Effector memory CD8-positive, alpha-beta T cell (primary cell): Measurements from ENCODE around the gene PCYT2.
"Not testable (repeated sequence)": the region's sequence is repeated elsewhere in the genome, so short reads cannot be mapped to it uniquely, and the experiment has no call there.

Experiments
- ATAC-seq: fragments of 150-1000 bp; cut with Tn5 transposase; replicated peaks from 2 replicates; pipeline ENCODE4 v1.10.0; 2021; ENCODE audit warnings: mild to moderate bottlenecking, moderate library complexity
- DNase-seq, 3 experiments: peaks; one replicate each; pipeline ENCODE4 v3.0.0; 2021
- H3K27ac Mint-ChIP-seq, 2 donors: one replicate each; pipeline ENCODE4 v1.8.0; 2022; ENCODE audit warnings: mild to moderate bottlenecking in 2 of 2, mixed read lengths in 2 of 2, moderate library complexity in 2 of 2
- H3K27me3 Mint-ChIP-seq, 2 donors: one replicate each; pipeline ENCODE4 v1.8.0; 2022; ENCODE audit warnings: mixed read lengths in 2 of 2
- H3K36me3 Mint-ChIP-seq: one replicate; pipeline ENCODE4 v1.8.0; 2022; ENCODE audit warnings: mild to moderate bottlenecking, moderate library complexity, mixed read lengths; ENCODE audit not compliant: insufficient read depth
- H3K4me1 Mint-ChIP-seq, 2 donors: one replicate each; pipeline ENCODE4 v1.8.0; 2022; ENCODE audit warnings: low read depth in 2 of 2, mixed read lengths in 2 of 2
- H3K4me3 Mint-ChIP-seq, 2 donors: one replicate each; pipeline ENCODE4 v1.8.0; 2022; ENCODE audit warnings: mild to moderate bottlenecking in 2 of 2, mixed read lengths in 2 of 2, moderate library complexity in 2 of 2
- H3K9me3 Mint-ChIP-seq, 2 donors: one replicate each; pipeline ENCODE4 v1.8.0; 2022; ENCODE audit warnings: mixed read lengths in 2 of 2
- total RNA-seq, 9 experiments: gene quantifications; one replicate each; lab custom pipeline; 2026; lab: John Stamatoyannopoulos, UW

The PCYT2 gene
- 28.9 to 68.1 (median 37.1) reads per million in 9 experiments for total RNA-seq

DNA sequence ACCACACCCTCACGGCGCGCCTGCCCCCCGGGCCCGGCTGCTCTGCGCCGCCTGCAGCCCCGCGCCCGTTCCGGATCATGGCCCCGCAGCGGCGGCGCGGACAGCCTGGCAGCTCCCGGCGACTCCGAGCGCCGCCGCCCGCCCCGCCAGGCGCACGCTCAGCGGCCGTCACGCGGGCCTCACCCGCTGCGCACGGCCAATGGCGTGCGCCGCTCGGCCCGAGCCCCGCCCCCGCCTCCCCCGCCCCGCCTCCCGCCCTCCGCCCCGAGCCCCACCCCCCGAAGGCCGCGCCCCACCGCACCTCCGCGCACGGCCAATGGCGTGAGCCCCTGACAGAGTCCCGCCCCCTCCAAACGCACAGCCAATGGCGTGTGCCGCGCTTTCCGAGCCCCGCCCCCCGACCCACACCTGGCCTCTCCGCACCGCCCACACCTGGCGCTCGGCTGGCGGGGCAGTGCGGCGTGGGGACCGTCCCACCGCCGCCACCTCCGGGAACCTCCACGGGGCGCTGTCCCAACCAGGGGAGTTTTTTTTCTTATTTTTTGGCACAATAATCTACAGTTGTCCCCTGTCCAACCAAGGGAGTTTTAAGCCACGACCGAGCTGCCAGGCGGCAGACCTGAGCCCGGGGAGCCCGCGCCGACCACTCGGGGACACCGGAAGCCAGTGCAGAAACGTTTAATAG is at the start of gene PCYT2:
Gene PCYT2, minus strand, starts transcription at position 123 of the 685 bp plus-strand sequence. Its CDS starts 44 bp downstream, at position 79.
- H3K27ac Mint-ChIP-seq: peak within 1 kb of the TSS in 1 of 2 donors; percentile 84
- DNase-seq (peak; percentile 81 to 90 (median 87)), ATAC-seq (peak; percentile 91)
- no peaks in the 10 kb centered on the region for H3K27me3 Mint-ChIP-seq
- peaks cover 43% of the 10 kb centered on the region for H3K36me3 Mint-ChIP-seq
- peaks cover 11 to 15% of the 10 kb centered on the region in 2 donors for H3K4me1 Mint-ChIP-seq
- peak within 1 kb of the TSS; percentile 75 to 77 for H3K4me3 Mint-ChIP-seq
- no peaks in the 10 kb centered on the region for H3K9me3 Mint-ChIP-seq

DNA sequence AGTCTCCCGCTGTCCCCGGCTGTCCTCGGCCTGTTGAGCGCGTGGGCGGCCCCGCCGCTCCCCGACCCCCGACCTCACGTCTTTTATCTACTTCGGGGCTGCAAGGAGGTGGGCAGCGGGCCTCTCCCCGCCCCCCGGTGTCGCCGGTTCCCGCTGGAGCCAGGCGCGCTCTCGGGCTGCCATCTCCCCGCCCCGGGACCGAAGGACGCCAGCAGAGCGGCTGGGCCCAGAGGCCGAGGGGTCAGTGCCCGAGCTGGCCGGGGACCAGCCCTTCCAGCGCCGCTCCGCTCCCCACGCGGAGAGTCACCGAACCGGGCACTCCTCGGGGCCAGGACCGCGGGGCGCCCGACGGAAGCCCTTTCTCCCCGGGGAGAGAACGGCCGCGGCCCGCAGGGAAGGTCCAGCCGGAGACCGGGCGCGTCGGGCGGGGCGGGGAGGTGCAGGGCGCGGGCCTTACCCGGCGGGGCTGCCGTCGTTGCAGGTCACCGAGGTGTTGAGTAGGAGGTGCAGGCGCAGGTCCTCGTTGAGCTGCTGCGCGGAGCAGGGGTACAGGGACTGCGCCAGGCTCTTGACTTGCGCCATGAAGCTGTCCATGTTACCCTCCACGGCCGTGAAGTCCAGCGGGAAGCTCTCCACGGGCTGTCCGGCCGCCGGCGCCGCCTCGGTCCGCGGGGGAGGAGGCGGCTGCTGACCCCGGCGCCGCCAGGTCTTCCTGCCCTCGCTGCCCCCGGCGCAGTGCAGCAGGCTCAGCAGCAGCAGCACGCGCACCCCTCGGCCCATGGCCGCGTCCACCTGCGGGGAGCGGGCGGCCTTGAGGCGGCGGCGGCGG is 49.1 kb upstream of the PCYT2 start:
- Mint-ChIP-seq H3K4me3 (peak overlapping the region in 1 of 2 donors; percentile 33), H3K27me3 (peaks cover 27 to 59% of the 10 kb centered on the region in 2 donors), H3K4me1 (peaks cover 0 to 7% of the 10 kb centered on the region in 2 donors), H3K36me3 (no peaks in the 10 kb centered on the region), H3K27ac (no peak overlapping the region), H3K9me3 (no peaks in the 10 kb centered on the region)
- ATAC-seq: no peak
- no peak for DNase-seq

DNA sequence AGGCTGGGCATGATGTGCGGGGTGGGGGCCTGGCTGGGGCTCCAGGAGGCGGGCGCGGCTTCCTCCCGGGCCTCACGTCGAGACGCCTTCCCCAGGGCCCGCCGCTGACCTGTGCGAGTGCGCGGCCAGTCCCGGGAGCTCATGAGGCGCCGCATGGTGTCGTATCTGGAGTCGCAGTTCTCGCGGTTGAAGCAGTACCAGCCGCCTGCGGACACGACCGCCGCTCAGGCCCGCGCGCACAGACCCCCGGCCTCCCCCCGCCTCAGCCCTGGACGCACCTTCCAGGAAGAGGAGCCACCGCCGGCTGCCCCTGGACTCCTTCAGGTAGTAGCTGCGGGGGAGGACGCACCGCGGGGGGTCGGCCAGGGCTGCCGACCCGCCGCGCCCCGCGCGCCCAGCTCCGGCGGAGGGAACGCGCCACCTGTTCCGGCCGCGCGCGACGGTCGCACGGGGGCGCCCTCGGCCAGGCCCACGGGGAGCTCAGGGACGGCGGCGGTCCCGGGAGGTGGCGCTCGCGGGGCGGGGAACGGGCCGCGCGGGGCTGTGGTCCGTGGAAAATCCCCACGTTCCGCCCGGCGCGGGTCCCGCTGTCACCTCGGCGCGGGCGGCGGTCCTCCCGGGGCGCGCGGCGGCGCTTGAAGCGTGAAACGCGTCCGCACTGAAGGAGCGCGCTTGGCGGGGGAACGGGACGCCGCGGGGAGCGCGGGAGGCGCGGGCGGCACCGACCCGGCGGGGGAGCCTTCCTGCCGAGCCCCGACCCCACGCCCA is 48.3 kb upstream of the PCYT2 start:
- peak; percentile 93 for ATAC-seq
- peak; percentile 80 to 86 (median 80) for DNase-seq

DNA sequence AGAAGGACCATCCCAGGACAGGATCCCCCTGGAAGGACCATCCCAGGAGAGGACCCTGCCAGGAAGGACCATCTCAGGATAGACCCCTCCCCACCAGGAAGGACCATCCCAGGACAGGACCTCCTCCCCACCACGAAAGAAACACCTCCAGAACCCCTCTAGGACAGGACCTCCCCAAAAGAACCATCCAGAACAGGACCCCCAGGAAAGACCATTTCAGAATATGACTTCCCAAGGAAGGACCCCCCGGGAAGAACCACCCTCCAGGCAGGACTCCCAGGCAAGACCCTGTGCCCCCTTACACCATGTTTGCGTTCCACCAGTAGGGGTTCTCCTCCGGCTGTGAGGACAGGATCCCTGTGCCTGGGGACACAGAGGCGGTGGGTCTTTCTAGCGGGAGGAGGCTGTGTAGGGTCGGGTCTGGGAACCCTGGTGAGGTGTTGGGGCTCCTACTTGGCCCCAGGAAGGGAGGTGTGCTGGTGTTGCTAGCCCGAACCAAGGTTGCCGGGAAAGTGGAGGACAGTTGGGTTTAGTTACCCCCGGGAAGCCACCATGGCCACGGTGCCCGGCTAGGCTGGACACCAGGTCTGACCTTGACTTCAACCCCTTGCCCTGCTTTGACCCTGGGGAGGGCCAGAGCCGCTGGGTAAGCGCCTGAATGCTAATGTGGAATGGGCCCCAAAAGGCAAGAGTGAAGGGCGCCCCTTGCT is 47.6 kb upstream of the PCYT2 start:
- no peak for ATAC-seq
- no peak for DNase-seq
- H3K4me1 Mint-ChIP-seq: peaks cover 0 to 2% of the 10 kb centered on the region in 2 donors
- no peaks in the 10 kb centered on the region for H3K36me3 Mint-ChIP-seq
- H3K27me3 Mint-ChIP-seq: peaks cover 19 to 44% of the 10 kb centered on the region in 2 donors
- peak overlapping the region; percentile 63 to 68 for H3K4me3 Mint-ChIP-seq
- H3K9me3 Mint-ChIP-seq: no peaks in the 10 kb centered on the region
- no peak overlapping the region for H3K27ac Mint-ChIP-seq

More for the DNA sequence above, 48.3 kb upstream of the PCYT2 start:
- Mint-ChIP-seq H3K27me3 (peaks cover 26 to 52% of the 10 kb centered on the region in 2 donors), H3K4me1 (peaks cover 0 to 7% of the 10 kb centered on the region in 2 donors), H3K36me3 (no peaks in the 10 kb centered on the region), H3K4me3 (peak overlapping the region; percentile 63 to 68), H3K27ac (no peak overlapping the region), H3K9me3 (no peaks in the 10 kb centered on the region)

DNA sequence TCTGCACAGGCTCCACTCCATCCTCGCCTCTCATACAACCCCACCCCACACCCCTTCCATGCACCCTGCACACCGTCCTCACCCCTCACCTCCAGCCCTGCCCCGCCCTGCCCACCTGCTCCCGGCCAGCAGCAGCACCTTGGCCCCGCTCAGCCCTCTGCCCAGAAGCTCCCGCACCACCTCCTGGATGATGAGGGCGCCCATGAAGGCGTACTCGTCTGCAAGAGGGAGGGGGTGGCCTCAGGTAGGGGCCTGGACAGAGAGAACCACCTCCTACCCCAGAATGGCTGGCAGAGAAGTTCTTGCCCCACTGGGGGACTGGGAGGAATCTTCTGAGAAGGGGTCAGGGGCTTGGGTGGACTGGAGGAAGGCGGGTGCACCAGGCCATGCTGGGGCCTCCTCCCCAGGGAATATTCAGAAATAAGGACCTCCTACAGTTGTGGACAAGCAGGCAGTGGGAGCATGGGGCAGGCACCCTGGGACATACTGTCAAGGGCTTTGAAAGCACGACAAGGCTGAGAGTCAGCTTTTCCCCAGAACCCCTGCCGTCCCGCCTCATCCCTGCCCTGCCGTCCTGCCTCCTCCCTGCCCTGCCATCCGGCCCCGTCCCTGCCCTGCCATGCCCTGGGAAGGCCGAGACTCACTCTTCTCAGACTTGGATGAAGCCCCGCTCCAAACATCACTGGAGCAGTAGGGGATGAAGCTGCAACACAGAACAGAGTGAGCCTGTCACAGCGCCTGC is 46.7 kb upstream of the PCYT2 start:
- no peaks in the 10 kb centered on the region for H3K4me1 Mint-ChIP-seq
- H3K36me3 Mint-ChIP-seq: no peaks in the 10 kb centered on the region
- no peak overlapping the region for H3K27ac Mint-ChIP-seq
- H3K27me3 Mint-ChIP-seq: peaks cover 18 to 35% of the 10 kb centered on the region in 2 donors
- ATAC-seq (no peak), DNase-seq (no peak)
- H3K9me3 Mint-ChIP-seq: no peaks in the 10 kb centered on the region
- H3K4me3 Mint-ChIP-seq: peak overlapping the region; percentile 63 to 68

DNA sequence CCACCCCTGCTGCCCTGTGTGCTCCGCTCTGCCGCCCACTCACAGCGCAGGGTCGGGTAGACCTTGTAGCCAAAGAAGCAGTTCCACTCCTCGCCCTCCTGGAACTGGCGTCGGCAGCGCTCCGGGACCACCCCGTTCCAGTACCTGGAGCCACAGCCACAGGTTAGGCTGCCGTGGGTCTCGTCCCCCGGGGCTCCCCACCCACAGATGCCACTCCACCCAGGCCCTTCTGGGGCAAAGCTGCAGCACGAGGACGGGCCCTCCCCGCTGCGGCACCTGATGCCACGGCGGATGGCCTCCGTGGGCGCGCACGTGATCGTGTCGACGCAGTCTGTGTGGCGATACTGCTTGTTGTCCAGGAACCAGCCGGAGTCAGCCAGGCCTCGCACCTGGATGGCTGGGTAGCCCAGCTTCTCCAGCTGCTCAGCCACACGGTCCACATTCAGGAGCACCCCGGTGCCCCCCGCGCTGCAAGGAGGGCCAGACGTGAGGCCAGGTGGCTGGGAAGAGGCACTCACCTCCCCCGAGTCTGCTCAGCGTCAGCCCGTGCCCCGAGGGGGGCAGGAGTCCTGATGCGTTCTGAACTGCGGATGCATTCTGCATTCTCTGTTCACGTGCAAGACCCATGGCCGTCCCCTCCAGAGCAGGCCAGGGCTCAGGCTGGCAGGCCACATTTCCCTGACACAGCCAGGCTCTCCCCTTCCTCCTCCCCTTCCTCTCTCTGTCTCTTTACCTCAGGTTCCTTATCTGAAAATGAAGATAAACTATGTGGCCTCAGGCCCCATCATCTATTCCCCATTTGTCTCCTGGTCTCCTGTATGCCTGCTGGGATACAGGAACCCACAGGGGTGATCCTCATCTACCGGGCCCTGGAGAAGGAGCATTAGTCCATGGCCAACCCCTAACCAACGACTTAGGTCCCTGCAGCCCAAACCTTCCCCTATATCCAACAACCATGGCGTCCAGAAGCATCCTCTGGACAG is 45.7 kb upstream of the PCYT2 start:
- DNase-seq (no peak), ATAC-seq (no peak)
- H3K36me3 Mint-ChIP-seq: no peaks in the 10 kb centered on the region
- no peaks in the 10 kb centered on the region for H3K4me1 Mint-ChIP-seq
- no peak overlapping the region for H3K27ac Mint-ChIP-seq
- H3K4me3 Mint-ChIP-seq: no peak overlapping the region
- H3K9me3 Mint-ChIP-seq: no peaks in the 10 kb centered on the region
- H3K27me3 Mint-ChIP-seq: peaks cover 18 to 25% of the 10 kb centered on the region in 2 donors

DNA sequence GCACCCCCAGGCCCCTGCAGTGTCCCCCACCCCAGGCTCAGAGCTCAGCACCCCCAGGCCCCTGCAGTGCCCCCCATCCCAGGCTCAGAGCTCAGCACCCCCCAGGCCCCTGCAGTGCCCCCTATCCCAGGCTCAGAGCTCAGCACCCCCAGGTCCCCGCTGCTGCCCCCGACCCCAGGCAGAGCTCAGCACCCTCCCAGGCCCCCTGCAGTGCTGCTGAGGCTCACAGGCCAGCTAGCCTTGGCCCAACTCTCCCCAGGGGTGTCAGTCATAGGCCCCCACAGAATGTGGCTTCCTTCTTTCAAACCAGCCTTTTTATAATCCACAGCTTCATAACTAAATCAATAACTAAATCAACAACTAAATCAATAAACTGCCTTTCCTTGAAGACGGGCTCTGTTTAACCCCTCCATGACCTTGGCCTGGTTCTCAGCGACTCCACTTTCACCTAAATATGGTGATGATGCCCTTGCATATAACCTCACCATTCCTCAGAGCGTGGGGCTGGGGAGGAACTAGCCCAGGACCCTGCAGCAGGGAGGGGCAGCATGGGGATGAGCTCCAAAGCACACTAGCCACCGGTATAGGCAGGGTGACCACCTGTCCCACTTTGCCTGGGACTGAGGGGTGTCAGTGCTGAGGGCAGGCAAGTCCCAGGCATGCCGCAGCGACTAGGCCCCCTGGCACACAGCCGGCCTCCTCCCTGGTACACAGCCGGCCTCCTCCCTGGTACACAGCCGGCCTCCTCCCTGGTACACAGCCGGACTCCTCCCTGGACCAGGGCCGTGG is 44.8 kb upstream of the PCYT2 start:
- no peaks in the 10 kb centered on the region for H3K9me3 Mint-ChIP-seq
- no peaks in the 10 kb centered on the region for H3K4me1 Mint-ChIP-seq
- no peak overlapping the region for H3K4me3 Mint-ChIP-seq
- no peaks in the 10 kb centered on the region for H3K36me3 Mint-ChIP-seq
- no peak for DNase-seq
- ATAC-seq: no peak
- no peak overlapping the region for H3K27ac Mint-ChIP-seq
- H3K27me3 Mint-ChIP-seq: peaks cover 18 to 25% of the 10 kb centered on the region in 2 donors

DNA sequence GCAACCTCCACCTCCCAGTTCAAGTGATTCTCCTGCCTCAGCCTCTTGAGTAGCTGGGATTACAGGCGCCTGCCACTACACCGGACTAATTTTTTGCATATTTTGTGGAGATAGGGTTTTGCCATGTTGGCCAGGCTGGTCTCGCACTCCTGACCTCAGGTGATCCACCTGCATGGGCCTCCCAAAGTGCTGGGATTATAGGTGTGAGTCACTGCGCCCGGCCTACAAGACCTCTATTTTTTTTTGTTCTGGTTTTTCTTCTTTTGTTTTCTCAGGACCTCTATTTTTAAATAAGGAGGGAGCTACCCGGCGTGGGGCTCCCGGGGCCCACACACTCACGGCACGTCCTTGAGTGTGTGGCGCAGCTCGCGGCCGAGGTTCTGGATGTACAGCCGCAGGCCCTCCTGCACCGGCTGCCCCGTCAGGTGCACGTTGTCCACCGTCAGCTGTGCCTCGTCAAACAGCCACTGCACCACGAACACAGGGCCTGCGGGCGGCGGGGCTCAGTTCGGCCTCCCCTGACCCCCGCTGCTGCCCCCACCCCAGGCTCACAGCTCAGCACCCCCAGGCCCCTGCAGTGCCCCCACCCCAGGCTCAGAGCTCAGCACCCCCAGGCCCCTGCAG is 44.0 kb upstream of the PCYT2 start:
- DNase-seq (no peak), ATAC-seq (no peak)
- Mint-ChIP-seq H3K27ac (no peak overlapping the region), H3K4me1 (no peaks in the 10 kb centered on the region), H3K36me3 (no peaks in the 10 kb centered on the region), H3K27me3 (peaks cover 18 to 25% of the 10 kb centered on the region in 2 donors), H3K9me3 (no peaks in the 10 kb centered on the region), H3K4me3 (no peak overlapping the region)

DNA sequence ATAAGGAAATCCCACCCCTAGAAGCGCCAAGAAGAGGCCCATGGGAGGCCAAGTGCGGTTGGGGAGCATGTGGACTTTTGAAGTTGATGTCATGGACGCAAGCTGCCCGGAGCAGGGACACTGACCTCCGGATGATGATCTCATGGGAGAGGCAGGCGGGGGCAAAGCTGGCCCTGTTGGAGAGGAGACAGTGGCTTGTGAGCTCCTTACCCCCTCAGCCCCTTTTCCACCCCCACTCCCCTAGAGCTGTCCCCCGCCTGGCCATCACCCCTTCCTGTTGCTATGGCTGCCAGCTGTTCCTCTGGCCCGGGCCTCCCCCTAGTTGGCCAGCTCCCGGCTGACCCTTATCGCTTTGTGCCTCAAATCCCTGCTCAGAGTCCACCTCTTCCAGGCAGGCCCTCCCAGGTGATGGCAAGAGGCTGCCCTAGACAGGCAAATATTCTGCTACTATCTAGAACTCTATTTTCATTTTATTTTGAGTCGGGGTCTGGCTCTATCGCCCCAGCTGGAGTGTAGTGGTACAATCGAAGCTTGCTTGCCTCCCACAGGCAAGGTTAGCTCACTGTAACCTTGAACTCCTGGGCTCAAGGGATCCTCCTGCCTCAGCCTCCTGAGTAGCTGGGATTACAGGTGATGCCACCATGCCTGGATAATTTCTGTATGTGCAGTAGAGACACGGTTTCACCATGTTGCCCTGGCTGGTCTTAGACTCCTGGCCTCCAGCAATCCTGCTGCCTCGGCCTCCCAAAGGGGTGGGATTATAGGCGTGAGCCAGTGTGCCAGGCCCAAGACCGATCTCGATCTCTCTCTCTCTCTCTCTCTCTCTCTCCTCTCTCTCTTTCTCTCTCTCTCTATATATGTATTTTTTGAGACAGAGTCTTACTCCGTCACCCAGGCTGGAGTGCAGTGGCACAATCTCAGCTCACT is 43.2 kb upstream of the PCYT2 start:
- Mint-ChIP-seq H3K36me3 (no peaks in the 10 kb centered on the region), H3K27me3 (peaks cover 18 to 25% of the 10 kb centered on the region in 2 donors), H3K27ac (no peak overlapping the region), H3K9me3 (no peaks in the 10 kb centered on the region), H3K4me1 (no peaks in the 10 kb centered on the region), H3K4me3 (no peak overlapping the region)
- DNase-seq: no peak
- ATAC-seq: no peak

DNA sequence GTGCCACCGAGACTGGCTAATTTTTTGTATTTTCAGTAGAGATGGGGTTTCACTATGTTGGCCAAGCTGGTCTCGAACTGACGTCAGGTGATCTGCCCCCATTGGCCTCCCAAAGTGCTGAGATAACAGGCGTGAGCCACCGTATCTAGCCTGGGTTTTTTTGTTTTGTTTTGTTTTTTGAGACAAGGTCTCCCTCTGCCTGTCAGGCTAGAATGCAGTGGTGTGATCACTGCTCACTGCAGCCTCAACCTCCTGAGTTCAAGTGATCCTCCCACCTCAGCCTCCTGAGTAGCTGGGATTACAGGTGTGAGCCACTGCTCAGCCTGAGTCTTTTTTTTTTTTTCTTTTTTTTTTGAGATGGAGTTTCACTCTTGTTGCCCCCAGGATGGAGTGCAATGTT is 42.2 kb upstream of the PCYT2 start:
- not testable (repeated sequence) for H3K4me1 Mint-ChIP-seq, DNase-seq, H3K4me3 Mint-ChIP-seq, H3K27ac Mint-ChIP-seq, ATAC-seq, H3K9me3 Mint-ChIP-seq, H3K36me3 Mint-ChIP-seq
- peaks cover 11 to 24% of the 10 kb centered on the region in 2 donors for H3K27me3 Mint-ChIP-seq
